GM18517 (cell line): ENCODE results near the gene CDSN.

ENCODE experiments used
- ATAC-seq: cut with Tn5 transposase; IDR thresholded peaks from one replicate; pipeline ENCODE4 v1.9.1; 2021; ENCODE audit warnings: mild to moderate bottlenecking, moderate library complexity; ENCODE audit not compliant: unreplicated experiment

The CDSN gene

DNA sequence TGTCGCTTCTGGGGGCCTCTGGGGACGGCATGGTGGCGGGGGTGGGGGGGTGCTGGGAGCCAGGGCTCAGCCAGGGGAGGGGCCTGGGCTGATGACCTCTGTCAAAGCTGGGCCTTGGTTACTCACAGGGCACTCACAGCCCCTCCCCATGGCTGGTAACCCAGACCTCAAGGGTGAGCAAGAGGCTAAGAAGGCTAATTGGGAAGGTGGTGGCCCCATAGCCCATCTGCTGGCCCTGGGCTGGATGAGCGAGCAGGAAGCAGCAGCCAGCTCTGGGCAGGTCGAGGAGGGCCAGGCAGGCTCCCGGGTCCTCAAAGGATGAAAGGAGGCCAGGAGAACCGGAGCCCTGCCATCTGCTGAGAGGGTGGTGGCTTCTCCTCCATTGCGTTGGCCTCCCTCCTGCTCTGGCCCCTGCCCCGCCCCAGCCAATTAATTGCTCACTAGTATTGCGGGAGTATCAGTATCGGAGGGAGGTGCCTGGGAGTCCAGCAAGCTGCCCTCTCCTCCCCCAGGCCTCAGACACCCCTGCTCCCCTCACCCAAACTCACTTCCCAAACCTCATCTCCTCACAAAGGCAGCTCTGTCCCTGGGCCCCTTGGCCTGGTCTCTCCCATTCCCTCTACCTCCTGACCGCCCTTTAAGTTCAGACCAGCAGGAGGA is 1.0 kb upstream of the CDSN start:
- ATAC-seq, result no peak

DNA sequence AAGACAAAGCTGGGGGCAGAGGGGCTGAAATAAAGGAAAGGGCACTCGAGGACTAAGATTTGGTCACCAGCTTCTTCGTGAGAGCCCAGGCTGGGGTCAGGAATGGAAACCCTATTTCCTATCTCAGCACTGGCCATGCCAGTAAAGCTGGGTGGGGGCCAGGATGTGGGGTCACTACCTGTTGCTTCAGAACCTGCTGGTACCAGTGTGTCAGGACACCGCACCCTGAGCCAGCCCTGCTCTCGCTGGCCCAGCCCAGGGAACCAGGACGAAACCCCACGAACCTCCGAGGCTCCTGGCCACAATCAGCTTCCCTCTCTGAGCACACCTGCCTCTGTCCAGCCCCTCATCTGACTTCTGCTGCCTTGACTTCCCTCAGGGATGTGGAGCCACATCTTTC is 2.1 kb downstream of the CDSN start:
- no peak for ATAC-seq

DNA sequence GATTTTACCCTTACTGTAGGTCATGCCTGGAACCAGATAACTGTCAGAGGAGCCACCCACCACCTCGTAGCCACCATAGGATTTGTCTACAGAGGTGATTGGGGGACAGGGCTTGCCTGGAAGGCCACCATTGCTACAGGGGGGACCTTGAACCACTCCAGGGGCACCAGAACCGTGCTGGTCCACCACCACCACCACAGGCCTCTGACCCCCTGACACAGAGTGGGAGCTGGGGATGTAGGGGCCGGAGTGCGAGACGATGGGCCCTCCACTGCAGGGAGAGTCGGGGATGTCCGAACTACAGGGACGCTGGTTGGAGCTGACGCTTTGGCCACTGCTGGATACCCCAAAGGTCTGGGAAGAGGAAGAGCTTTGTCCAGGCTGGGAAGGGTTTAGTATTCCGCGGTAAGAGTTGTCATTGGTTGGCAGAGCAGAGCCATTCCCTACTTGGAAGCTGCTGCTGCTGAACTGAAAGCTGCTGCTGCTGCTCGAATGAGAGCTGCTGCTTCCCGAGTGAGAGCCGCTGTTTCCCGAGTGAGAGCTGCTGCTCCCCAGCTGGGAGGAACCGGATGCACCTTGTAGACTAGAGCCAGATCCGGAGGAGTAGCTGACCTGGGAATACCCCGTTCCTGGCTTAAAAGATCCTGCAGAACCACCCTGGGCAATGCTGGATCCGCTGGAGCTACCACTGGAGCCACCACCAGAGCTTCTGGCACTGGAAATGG is 3.4 kb downstream of the CDSN start:
- no peak for ATAC-seq

DNA sequence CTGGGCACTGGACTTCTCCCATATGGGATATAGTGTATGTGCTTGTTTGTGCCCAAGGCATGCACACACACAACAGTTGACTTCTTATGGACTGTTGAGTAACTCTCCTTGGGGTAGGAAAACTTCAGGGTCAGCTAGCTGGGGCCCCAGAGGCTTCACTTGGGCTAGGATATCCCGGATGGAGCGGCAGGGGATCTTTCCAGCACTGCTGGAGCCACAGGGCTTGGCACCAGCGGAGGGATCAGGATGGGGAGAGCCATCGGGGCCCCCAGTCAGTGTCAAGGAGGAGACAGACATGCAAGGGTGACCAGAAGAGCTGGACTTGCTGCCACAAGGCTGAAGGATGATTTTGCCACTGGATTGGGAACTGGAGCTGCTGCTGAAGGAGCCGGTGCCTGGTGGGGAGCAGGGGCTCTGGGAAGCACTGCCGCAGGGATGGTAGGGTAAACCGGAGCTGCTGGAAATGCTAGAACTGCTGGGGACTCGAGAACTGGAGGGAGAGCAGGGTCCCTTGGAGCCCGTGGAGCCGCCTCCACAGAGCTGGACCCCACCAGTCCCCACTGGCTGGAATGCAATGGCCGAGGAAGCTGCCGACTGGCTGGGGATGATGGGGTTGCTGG is 4.2 kb downstream of the CDSN start:
- ATAC-seq, result no peak

- no peak for ATAC-seq
These were observed 5.0 kb downstream of the CDSN start for GRCh38 chr6:31114970-31115849.

DNA sequence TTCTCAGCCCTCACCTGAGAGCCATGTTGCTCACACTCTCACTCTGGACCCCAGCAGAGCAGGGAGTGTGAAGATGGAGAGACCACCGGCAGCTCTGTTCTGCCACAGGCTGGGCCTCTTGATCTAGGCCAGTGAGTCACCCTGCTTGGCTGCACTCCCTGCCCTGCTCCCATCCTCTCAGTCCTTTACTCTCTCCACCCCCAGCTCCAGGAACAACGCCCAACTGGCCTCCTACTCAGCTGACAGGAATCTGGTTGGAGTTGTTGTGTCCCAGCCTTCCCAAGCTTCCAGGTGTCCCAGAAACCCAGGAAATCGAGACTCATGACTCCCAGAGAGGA is 5.7 kb downstream of the CDSN start, which contains the start of gene PSORS1C1:
TSS of gene PSORS1C1 (plus strand) at position 260 of the 338 bp plus-strand sequence. CDS start 14,833 bp downstream, outside the sequence.
- no peak for ATAC-seq

DNA sequence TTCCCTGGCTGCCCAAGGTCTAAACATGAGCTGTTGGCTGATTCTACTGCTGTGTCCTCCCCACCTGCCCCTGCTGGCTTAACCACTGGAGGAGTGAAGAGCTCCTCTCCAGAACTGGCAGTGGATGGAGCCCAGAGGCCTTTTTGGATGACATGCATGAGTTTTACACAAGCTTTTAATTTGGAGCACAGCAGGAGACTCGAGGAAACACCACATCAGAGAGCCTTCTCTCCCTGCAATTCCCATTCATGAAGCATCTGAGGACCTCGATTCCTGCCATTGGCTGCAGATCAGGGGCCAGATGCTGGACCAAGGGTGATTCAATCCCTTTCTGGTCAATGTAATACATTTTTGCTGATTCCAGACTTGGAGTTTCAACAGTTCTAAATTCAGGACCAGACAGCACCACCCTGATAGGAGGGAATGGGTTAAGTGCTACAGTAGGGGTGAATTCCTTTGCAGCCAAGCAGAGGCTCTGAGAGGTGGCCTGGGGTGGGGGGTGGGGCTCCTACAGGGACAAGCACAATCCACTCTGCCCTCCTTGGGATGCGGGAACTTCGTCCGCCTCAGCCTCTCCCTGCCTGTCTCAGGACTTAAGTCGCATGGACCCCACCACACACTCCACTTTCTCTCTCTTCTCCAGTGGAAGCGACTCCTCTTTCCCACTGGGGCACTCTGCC is 6.2 kb downstream of the CDSN start:
- ATAC-seq, result no peak

GRCh38 chr6:31112478-31112877 is 7.8 kb downstream of the CDSN start, which contains the start of gene C6orf15:
Gene C6orf15 (minus strand): TSS chr6:31112575. CDS start chr6:31112555, 20 bp downstream.
- ATAC-seq, result no peak

DNA sequence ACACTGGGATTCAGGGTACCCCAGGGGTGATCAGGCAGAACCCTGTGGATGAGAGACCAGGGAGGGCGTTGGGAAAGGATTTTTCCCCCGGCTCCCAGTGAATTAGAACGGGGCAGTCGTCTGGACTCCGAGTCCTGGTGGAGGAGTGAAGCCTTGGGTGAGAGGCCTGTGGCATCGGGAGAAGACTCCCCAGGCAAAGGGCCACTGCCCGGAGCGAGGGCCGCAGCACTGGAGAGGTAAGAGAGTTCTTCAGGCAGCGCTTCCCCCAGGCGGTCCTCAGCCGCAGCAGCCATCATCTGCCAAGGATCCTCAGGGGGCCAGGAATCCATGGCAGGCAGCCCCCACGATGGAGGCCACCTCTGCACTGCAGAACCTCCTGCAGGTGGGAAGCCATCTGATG is 8.5 kb downstream of the CDSN start:
- ATAC-seq, result no peak

GRCh38 chr6:31110825-31111582 is 9.2 kb downstream of the CDSN start:
- ATAC-seq, result no peak

GRCh38 chr6:31107052-31107451 is 13.2 kb downstream of the CDSN start:
- no peak for ATAC-seq

DNA sequence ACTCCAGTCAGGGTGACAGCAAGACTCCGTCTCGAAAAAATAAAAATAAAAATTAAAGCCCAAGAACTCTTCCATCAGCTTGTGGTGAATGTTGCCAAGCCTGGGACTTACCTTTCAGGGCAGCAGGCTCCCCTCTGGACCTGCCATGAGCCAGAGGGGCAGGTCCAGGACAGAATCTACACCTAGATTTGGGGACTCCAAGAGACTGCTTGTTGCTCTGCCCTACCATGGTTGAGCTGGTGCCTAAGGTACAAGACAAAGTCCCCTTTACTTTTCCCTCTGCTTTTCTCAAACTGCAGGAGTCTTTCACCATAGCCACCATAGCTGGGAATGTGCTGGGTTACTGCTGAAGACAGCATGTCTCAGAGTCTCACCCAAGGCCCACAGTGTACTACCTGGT is 17.1 kb downstream of the CDSN start:
- ATAC-seq, result no peak

- ATAC-seq, result no peak
These were observed 21.8 kb downstream of the CDSN start for GRCh38 chr6:31098449-31098938.

- ATAC-seq, result no peak
These were observed 23.6 kb downstream of the CDSN start for GRCh38 chr6:31096656-31097055.

GRCh38 chr6:31096215-31096614 is 24.0 kb downstream of the CDSN start:
- no peak for ATAC-seq

GRCh38 chr6:31094389-31094881 is 25.8 kb downstream of the CDSN start:
- no peak for ATAC-seq

DNA sequence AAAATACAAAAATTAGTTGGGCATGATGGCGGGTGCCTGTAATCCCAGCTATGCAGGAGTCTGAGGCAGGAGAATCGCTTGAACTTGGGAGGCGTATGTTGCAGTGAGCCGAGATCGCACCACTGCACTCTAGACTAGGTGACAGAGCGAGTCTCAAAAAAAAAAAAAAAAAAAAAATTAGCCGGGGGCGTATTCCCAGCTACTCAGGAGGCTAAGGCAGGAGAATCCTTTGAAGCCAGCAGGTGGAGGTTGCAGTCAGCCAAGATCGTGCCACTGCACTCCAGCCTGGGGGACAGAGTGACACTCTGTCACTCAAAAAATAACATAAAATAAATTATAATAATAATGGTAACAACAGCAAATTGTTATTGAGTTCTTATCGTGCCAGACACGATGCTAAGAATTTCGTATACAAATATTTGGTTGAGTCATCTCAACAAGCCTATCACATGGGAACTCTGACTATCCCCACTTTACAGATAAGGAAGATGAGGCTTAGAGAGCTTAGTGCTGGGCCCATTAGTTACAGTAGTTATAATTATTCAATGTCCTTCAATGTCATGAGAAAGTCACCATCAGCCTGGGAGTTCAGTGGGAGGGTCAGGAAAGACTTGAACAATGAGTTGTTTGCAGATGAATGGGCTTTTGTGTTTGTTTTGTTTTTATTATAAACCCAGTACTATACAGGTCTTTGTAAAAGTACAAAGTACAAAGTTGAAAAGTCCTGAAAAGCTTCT is 27.3 kb downstream of the CDSN start:
- ATAC-seq, result no peak

- ATAC-seq, result no peak
These were observed 28.0 kb downstream of the CDSN start for GRCh38 chr6:31092238-31092637.

DNA sequence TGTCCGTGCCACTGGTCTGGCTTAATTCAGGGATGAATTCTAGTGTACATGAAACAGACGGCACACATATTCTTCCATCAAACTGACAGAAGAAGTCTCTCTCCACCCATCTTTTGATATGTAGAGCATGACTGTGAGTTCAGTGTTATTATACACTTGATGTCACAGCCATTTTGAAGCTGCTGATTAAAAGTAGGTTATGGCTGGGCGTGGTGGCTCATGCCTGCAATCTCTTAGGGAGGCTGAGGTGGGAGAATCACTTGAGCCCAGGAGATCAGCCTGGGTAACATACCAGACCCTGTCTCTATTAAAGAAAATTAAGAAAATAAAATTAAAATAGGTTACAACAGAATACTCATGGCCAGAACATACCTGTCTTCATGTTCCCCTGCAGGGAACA is 28.6 kb downstream of the CDSN start:
- ATAC-seq, result no peak
